ENCODE measurements around the gene PCBP4. TPM values are rescaled to one million over a fixed set of nuclear protein-coding genes. Genes with fewer than 3 reads are reported as not detected.

Gene PCBP4
- total and polyA plus RNA-seq, 2 donors (not counting 1 experiment from before 2014, with no cell fraction given), result 15.3 to 25.6 TPM

DNA sequence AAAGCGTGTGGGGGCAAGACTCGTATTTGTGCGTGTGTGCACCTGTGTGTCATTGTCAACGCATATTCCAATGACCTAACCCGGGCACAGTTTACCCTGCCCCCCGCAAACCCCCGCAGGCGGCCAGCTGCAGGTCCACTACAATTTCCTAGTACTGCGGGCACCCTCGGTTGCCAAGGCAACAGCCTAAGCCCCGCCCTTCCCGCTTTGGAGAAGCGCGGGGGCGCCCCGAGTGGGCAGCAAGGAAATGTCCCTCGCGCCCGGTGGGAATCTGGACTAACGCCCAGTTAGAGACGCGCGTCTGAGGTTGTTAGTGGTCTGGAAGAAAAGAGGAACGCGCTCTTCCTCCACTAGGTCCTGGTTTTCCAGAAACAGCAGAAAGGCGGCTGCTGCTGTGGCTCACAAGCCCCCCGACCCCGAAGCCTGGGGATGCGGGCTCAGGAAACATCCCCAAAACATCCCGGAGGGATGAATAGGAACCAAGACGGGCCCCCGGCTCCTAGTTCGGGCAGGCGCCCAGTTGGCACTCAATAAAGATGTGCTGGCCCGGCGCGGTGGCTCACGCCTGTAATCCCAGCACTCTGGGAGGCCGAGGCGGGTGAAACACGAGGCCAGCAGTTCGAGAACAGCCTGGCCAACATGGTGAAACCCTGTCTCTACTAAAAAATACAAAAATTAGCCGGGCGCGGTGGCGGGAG lies 8.7 kb upstream of the PCBP4 start:
- Histone ChIP-seq H3K4me1 (ENCODE audit: control insufficient read depth in 2 of 2, insufficient read depth in 2 of 2, low read length in 2 of 2) (peaks cover 14 to 23% of the 10 kb centered on the region in 2 donors), H3K27me3 (replicated peaks in 1 of 4; ENCODE audit: control extremely low read depth in 1 of 4, control insufficient read depth in 3 of 4, insufficient read depth in 4 of 4, low read length in 3 of 4) (no peaks in the 10 kb centered on the region)
- peak; percentile 60 for DNase-seq

More for the DNA sequence above, 8.7 kb upstream of the PCBP4 start:
- ChIA-PET POLR2A (no interaction called here), CTCF (interaction anchor here (4.8 kb wide), 1 partner anchor 34 kb away, joined by 45 read pairs; the partner anchor contains the start of genes PARP3 and RRP9)
- Histone ChIP-seq H4K20me1 (ENCODE audit: control insufficient read depth, insufficient read depth, low read length, poor library complexity, severe bottlenecking) (no peaks in the 10 kb centered on the region), H2AFZ (ENCODE audit: insufficient read depth, low read depth, low read length, poor library complexity, severe bottlenecking) (peak overlapping the region; percentile 95), H3K9ac (ENCODE audit: low read length) (peak overlapping the region; percentile 87), H3K27ac (ENCODE audit: low read length in 2 of 2) (peak overlapping the region in 1 of 2 donors; percentile 5), H3K79me2 (ENCODE audit: control insufficient read depth, insufficient read depth, low read length) (peaks cover 26% of the 10 kb centered on the region), H3K4me3 (ENCODE audit: control extremely low read depth in 1 of 5, extremely low read depth in 1 of 5, insufficient read depth in 1 of 5, low read depth in 2 of 5, low read length in 4 of 5) (peak overlapping the region; percentile 51 to 98 (median 85)), H3K9me3 (ENCODE audit: control extremely low read depth in 1 of 3, control insufficient read depth in 2 of 3, insufficient read depth in 1 of 3, low read length in 2 of 3) (no peaks in the 10 kb centered on the region), H3K4me2 (replicated peaks; ENCODE audit: low read depth, low read length, poor library complexity, severe bottlenecking) (peak overlapping the region; percentile 98), H3K36me3 (replicated peaks in 1 of 2; ENCODE audit: control extremely low read depth in 1 of 2, control insufficient read depth in 1 of 2, extremely low read depth in 1 of 2, insufficient read depth in 2 of 2, low read length in 1 of 2) (peaks cover 0 to 8% of the 10 kb centered on the region in 2 experiments)
- H3K27ac Mint-ChIP-seq, result peak overlapping the region; percentile 84
- no peaks in the 10 kb centered on the region for H3K27me3 Mint-ChIP-seq
- peak overlapping the region; percentile 91 for H3K4me3 Mint-ChIP-seq
- TF ChIP-seq CTCF (IDR thresholded peaks at IDR 0.05), result no peak
- no peak for TF ChIP-seq EZH2 (IDR thresholded peaks at IDR 0.05; ENCODE audit: borderline replicate concordance, insufficient read depth, low read depth, low read length, poor library complexity, severe bottlenecking)
- no peak for ATAC-seq (ENCODE audit: low read depth)
- intact Hi-C loops (cut with micrococcal nuclease), result loop anchor here (1.0 to 10.0 kb wide), 4 partner anchors 19 to 729 kb away; partner anchors contain the start of genes DUSP7, GLT8D1, RPL29 and SPCS1
- no peaks in the 10 kb centered on the region for H3K9me3 Mint-ChIP-seq (ENCODE audit: insufficient read depth)
- H3K4me1 Mint-ChIP-seq, result peaks cover 27% of the 10 kb centered on the region
- WGBS (ENCODE audit: insufficient coverage), result 52% methylated on average over 43 of the region's 46 CpGs

Data from B cell (primary cell).